Measurements from ENCODE around the gene ADAM11. TPM values are rescaled to one million over a fixed set of nuclear protein-coding genes. Genes with fewer than 3 reads are reported as not detected.

The ADAM11 gene
- total and polyA plus RNA-seq, 2 of the 4 experiments (the other 2 are of a cell fraction), result 0.36 to 0.53 TPM

DNA sequence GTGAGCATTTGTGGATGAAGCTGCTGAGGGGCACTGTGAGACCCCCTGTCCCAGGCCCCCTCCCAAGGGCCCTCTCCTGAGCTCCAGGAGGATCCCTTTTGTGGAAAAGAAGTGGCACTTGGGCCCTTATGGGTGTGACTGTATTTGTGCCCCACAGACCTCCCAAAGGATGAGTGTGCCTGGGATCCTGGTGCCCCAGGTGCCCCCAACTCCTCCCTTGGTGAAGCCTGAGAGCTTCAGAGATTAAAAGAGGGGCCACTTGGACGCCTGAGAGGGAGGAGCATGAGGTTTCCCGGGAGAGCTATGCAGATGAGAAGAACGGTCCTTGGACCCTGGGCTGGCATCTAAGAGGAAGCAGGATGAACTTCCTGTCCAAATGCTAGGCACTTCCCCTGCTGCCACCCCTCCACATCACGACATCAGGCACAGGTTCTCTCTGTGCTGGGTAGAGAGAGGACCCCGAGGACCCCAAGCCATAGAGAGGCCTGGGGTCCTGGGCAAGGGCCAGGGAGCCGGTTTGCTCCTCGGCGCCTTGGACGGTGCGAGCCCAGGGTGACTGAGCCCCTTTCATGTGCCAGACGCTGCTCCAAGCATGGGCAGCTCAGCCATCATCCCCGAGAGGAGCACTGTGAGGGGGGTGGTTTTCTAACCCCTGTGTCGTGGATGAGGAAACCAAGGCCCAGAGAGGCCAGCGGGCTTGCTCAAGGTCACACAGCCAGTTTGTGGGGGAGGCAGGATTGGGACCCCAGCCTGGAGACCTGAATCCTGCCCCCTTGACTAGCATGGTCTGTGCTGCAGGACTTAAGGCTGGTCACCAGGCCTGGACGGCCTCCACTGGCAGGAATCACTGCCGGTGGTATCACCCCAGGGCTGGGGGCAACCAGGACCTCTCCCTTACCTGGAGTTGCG is 5.6 kb upstream of the ADAM11 start (continued):
- TF ChIP-seq, protein P1, sequence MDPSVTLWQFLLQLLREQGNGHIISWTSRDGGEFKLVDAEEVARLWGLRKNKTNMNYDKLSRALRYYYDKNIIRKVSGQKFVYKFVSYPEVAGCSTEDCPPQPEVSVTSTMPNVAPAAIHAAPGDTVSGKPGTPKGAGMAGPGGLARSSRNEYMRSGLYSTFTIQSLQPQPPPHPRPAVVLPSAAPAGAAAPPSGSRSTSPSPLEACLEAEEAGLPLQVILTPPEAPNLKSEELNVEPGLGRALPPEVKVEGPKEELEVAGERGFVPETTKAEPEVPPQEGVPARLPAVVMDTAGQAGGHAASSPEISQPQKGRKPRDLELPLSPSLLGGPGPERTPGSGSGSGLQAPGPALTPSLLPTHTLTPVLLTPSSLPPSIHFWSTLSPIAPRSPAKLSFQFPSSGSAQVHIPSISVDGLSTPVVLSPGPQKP (IDR thresholded peaks at IDR 0.05; ENCODE audit: borderline replicate concordance, low read depth, low read length), result no peak
- no peak for TF ChIP-seq RFX5 (IDR thresholded peaks at IDR 0.05; ENCODE audit: low read depth, low read length)

DNA sequence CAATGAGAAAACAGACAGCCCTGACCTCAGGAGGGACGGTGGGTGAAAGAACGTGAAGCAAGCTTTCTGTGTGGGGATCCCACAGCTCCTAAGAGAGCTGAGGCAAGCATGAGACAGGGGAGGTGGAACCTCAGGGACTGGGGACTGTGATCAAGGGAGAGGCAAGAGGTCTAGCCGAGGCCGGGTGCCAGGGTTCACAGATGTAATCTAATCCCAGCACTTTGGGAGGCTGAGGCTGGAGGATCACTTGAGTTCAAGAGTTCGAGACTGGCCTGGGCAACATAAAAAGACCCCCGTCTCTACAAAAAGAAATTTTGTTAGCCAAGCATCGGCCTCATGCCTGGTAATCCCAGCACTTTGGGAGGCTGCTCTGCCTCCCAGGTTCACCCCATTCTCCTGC is 4.5 kb upstream of the ADAM11 start:
- Histone ChIP-seq H4K8ac (ENCODE audit: low read depth in 2 of 2, low read length in 2 of 2) (no peak overlapping the region), H2AFZ (replicated peaks; ENCODE audit: low read length, poor library complexity) (no peak overlapping the region), H3K14ac (replicated peaks; ENCODE audit: low read depth, low read length) (no peak overlapping the region), H4K20me1 (ENCODE audit: insufficient read depth, low read length) (no peaks in the 10 kb centered on the region; the same call in 1 of the 2 replicates), H2BK120ac (ENCODE audit: low read depth, low read length) (no peak overlapping the region), H3K36me3 (ENCODE audit: control insufficient read depth, insufficient read depth, low read length) (0 out of 2 replicates have a peak, but pooled peaks cover 2% of the 10 kb centered on the region), H3K27me3 (ENCODE audit: control insufficient read depth, insufficient read depth, low read length) (peaks cover 17% of the 10 kb centered on the region), H3K56ac (ENCODE audit: extremely low read depth, insufficient read depth, low read length) (no peak overlapping the region), H3K18ac (ENCODE audit: low read depth, low read length) (no peak overlapping the region), H3K9ac (ENCODE audit: low read depth, low read length) (no peak overlapping the region), H3K9me1 (ENCODE audit: insufficient read depth, low read length) (0 out of 2 replicates have a peak, but pooled peaks cover 6% of the 10 kb centered on the region), H3K9me3 (ENCODE audit: control insufficient read depth, insufficient read depth, low read length) (no peaks in the 10 kb centered on the region), H2AK9ac (replicated peaks; ENCODE audit: low read depth, low read length, poor library complexity) (no peak overlapping the region), H2BK5ac (ENCODE audit: low read depth, low read length, poor library complexity, severe bottlenecking) (no peak overlapping the region), H3K4me2 (ENCODE audit: low read depth, low read length) (no peak overlapping the region), H2AK5ac (ENCODE audit: low read depth, low read length) (no peak overlapping the region), H3K27ac (ENCODE audit: insufficient read depth, low read length) (no peak overlapping the region), H4K91ac (ENCODE audit: insufficient read depth, low read depth, low read length) (no peak overlapping the region), H3K4ac (ENCODE audit: low read depth, low read length) (no peak overlapping the region), H4K5ac (ENCODE audit: low read depth, low read length) (no peak overlapping the region), H3K4me1 (ENCODE audit: control insufficient read depth, insufficient read depth, low read length) (peaks cover under 1% of the 10 kb centered on the region; the same call in 1 of the 2 replicates), H3K4me3 (ENCODE audit: insufficient read depth, low read depth, low read length) (no peak overlapping the region), H2BK20ac (ENCODE audit: low read depth, low read length) (no peak overlapping the region), H3K23ac (ENCODE audit: low read depth, low read length) (no peak overlapping the region; the same call in 1 of the 2 replicates), H3K79me1 (ENCODE audit: low read depth in 1 of 2, low read length in 2 of 2) (no peaks in the 10 kb centered on the region), H2BK15ac (ENCODE audit: low read depth, low read length) (no peak overlapping the region)
- dilution Hi-C loops (cut with HindIII; ENCODE audit: low sequenced_read_pairs, unreplicated experiment), result no loop called here
- BruUV-seq (replicated peaks), result no TSS peak
- DNase-seq, result no peak
- WGBS, 2 experiments (ENCODE audit: extremely low coverage in 2 of 2, insufficient read length in 1 of 2), result no CpG with 5 or more reads among the region's 7 CpGs
- ATAC-seq (ENCODE audit: low read depth), result no peak
- ChIA-PET CTCF (no interaction called here), POLR2A (ENCODE audit: unreplicated experiment) (no interaction called here)
- in situ Hi-C loops (cut with MboI; ENCODE audit: low sequenced_read_pairs), result no loop called here
- intact Hi-C loops (cut with micrococcal nuclease), result no loop called here
- TF ChIP-seq SMC3 (IDR thresholded peaks at IDR 0.05; ENCODE audit: low read depth, low read length) (no peak), MAFK (IDR thresholded peaks at IDR 0.05; ENCODE audit: low read depth, low read length) (no peak), RAD21 (IDR thresholded peaks at IDR 0.05; ENCODE audit: low read length) (no peak), FOS (IDR thresholded peaks at IDR 0.05; ENCODE audit: low read depth, low read length) (no peak), CHD1 (IDR thresholded peaks at IDR 0.05; ENCODE audit: low read depth, low read length) (no peak), RFX5 (IDR thresholded peaks at IDR 0.05; ENCODE audit: low read depth, low read length) (no peak)
- TF ChIP-seq, protein P1 (IDR thresholded peaks at IDR 0.05; ENCODE audit: borderline replicate concordance, low read depth, low read length), result no peak
- TF ChIP-seq, protein P2, sequence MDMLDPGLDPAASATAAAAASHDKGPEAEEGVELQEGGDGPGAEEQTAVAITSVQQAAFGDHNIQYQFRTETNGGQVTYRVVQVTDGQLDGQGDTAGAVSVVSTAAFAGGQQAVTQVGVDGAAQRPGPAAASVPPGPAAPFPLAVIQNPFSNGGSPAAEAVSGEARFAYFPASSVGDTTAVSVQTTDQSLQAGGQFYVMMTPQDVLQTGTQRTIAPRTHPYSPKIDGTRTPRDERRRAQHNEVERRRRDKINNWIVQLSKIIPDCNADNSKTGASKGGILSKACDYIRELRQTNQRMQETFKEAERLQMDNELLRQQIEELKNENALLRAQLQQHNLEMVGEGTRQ (IDR thresholded peaks at IDR 0.05; ENCODE audit: low read depth, low read length), result no peak
- TF ChIP-seq, protein P3, sequence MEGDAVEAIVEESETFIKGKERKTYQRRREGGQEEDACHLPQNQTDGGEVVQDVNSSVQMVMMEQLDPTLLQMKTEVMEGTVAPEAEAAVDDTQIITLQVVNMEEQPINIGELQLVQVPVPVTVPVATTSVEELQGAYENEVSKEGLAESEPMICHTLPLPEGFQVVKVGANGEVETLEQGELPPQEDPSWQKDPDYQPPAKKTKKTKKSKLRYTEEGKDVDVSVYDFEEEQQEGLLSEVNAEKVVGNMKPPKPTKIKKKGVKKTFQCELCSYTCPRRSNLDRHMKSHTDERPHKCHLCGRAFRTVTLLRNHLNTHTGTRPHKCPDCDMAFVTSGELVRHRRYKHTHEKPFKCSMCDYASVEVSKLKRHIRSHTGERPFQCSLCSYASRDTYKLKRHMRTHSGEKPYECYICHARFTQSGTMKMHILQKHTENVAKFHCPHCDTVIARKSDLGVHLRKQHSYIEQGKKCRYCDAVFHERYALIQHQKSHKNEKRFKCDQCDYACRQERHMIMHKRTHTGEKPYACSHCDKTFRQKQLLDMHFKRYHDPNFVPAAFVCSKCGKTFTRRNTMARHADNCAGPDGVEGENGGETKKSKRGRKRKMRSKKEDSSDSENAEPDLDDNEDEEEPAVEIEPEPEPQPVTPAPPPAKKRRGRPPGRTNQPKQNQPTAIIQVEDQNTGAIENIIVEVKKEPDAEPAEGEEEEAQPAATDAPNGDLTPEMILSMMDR (conservative IDR thresholded peaks at IDR 0.05; ENCODE audit: low read depth, low read length), result no peak

Data from IMR-90 (cell line).